ENCODE measurements around the gene SPNS2. TPM values are rescaled to one million over a fixed set of nuclear protein-coding genes. Genes with fewer than 3 reads are reported as not detected.

Gene SPNS2
- total RNA-seq, 1 experiment from 2014 or later, result 1.6 TPM

- H3K4me1 ChIP-seq (ENCODE audit: control insufficient read depth in 1 of 2, insufficient read depth in 2 of 2, low read length in 2 of 2), result no peaks in the 10 kb centered on the region
- no peaks in the 10 kb centered on the region for H3K36me3 ChIP-seq (ENCODE audit: control insufficient read depth in 1 of 2, insufficient read depth in 2 of 2, low read length in 2 of 2)
- no peaks in the 10 kb centered on the region for H3K27me3 ChIP-seq (ENCODE audit: insufficient read depth, low read length)
- no peak overlapping the region for H3K27ac ChIP-seq (ENCODE audit: low read depth, low read length)
- no peak for ATAC-seq
- no TSS peak for BruUV-seq (replicated peaks)
- H3K9ac ChIP-seq (ENCODE audit: low read length), result no peak overlapping the region
- no peak for DNase-seq (ENCODE audit: low read depth, low spot score)
- H3K4me3 ChIP-seq (replicated peaks in 1 of 2; ENCODE audit: low read depth in 1 of 2, low read length in 2 of 2), result no peak overlapping the region
- H3K79me2 ChIP-seq (ENCODE audit: insufficient read depth, low read length), result no peaks in the 10 kb centered on the region
- H2AFZ ChIP-seq (ENCODE audit: low read depth, low read length, poor library complexity, severe bottlenecking), result no peak overlapping the region
- H3K9me3 ChIP-seq (ENCODE audit: control insufficient read depth in 1 of 2, insufficient read depth in 1 of 2, low read depth in 1 of 2, low read length in 2 of 2), result peaks cover 4% of the 10 kb centered on the region in 2 experiments; a peak in 2 of 4 replicates
- ChIA-PET CTCF (no interaction called here), RAD21 (ENCODE audit: low non-redundant PET in 1 of 2, low total read pairs in 2 of 2, uncharacterized antibody in 2 of 2, unreplicated experiment in 2 of 2) (no interaction called here), POLR2A (no interaction called here)
- H3K4me2 ChIP-seq (ENCODE audit: low read length), result no peak overlapping the region
- H3K9me2 ChIP-seq (ENCODE audit: insufficient read depth), result no peaks in the 10 kb centered on the region
- no peaks in the 10 kb centered on the region for H4K20me1 ChIP-seq (ENCODE audit: insufficient read depth)
- intact Hi-C loops (cut with micrococcal nuclease), result no loop called here
- TF ChIP-seq REST (IDR thresholded peaks at IDR 0.05; ENCODE audit: low read depth) (no peak), SP1 (IDR thresholded peaks at IDR 0.05; ENCODE audit: low read depth) (no peak), CEBPB (IDR thresholded peaks at IDR 0.05; ENCODE audit: low read depth) (no peak), YY1 (IDR thresholded peaks at IDR 0.05; ENCODE audit: extremely low read depth, insufficient replicate concordance, low read depth, low read length) (no peak), SRF (IDR thresholded peaks at IDR 0.05; ENCODE audit: low read depth) (no peak), ZNF274 (IDR thresholded peaks at IDR 0.05; ENCODE audit: low read depth, low read length) (no peak), MAX (IDR thresholded peaks at IDR 0.05) (no peak)
Measured at GRCh38 chr17:4463818-4464476, 34.7 kb upstream of the SPNS2 start.

Data from HCT116 (cell line).